Hypothalamus (tissue), 51 donors: ENCODE measurements around the gene KMO.

ENCODE experiments used
- DNase-seq, 51 donors: peaks; one replicate each; lab custom pipeline; 2025; lab: John Stamatoyannopoulos, UW

KMO gene

GRCh38 chr1:241532162-241532531, at the start of gene KMO:
Gene KMO, plus strand, starts transcription at chr1:241532378. Its CDS starts 67 bp downstream, at chr1:241532445.
- DNase-seq = no peak

- DNase-seq = peak in 1 of 51 donors; percentile 26
Observed at GRCh38 chr1:241482761-241483250, 49.4 kb upstream of the KMO start.

GRCh38 chr1:241485145-241485544, 47.0 kb upstream of the KMO start:
- DNase-seq = no peak

GRCh38 chr1:241485554-241485992, 46.6 kb upstream of the KMO start:
- DNase-seq = no peak

GRCh38 chr1:241488739-241489138, 43.4 kb upstream of the KMO start:
- no peak for DNase-seq

GRCh38 chr1:241495741-241496140, 36.4 kb upstream of the KMO start:
- no peak for DNase-seq

GRCh38 chr1:241499910-241500309, 32.3 kb upstream of the KMO start:
- peak in 2 of 51 donors; percentile 4 to 7 for DNase-seq

- DNase-seq = peak in 1 of 51 donors; percentile 9
Observed at GRCh38 chr1:241503444-241503843, 28.7 kb upstream of the KMO start.

- no peak for DNase-seq
Observed at GRCh38 chr1:241507189-241507863, 24.9 kb upstream of the KMO start.

- DNase-seq = no peak
Observed at GRCh38 chr1:241513378-241513777, 18.8 kb upstream of the KMO start.

- DNase-seq = peak in 17 of 51 donors; percentile 5 to 48 (median 33)
Observed at GRCh38 chr1:241518476-241519307, 13.5 kb upstream of the KMO start.

GRCh38 chr1:241519308-241520079, 12.7 kb upstream of the KMO start, which contains the start of gene FH:
Gene FH, minus strand, starts transcription at chr1:241519755. Its CDS starts 33 bp downstream, at chr1:241519722.
- peak; percentile 32 to 98 (median 93) for DNase-seq

- no peak for DNase-seq
Observed at GRCh38 chr1:241520080-241520465, 12.1 kb upstream of the KMO start.

- no peak for DNase-seq
Observed at GRCh38 chr1:241521718-241522117, 10.5 kb upstream of the KMO start.

GRCh38 chr1:241525026-241525425, 7.2 kb upstream of the KMO start:
- no peak for DNase-seq

GRCh38 chr1:241527146-241527545, 5.0 kb upstream of the KMO start:
- DNase-seq = no peak

GRCh38 chr1:241531195-241532161, 700 bp upstream of the KMO start:
- peak in 1 of 51 donors; percentile 40 for DNase-seq

GRCh38 chr1:241532864-241533263, 686 bp downstream of the KMO start:
- DNase-seq = no peak

- DNase-seq = no peak
Observed at GRCh38 chr1:241533326-241534115, 1.3 kb downstream of the KMO start.
